Immature natural killer cell (primary cell): Measurements from ENCODE around the gene BACH2. TPM values are rescaled to one million over a fixed set of nuclear protein-coding genes. Genes with fewer than 3 reads are reported as not detected.

ENCODE experiments used
- DNase-seq, 3 donors: peaks; one replicate each; pipeline ENCODE4 v3.0.0; 2022; ENCODE audit warnings: mixed read lengths in 1 of 3
- H3K27ac Mint-ChIP-seq, 6 donors: one replicate each; pipeline ENCODE4 v1.8.0; 2020; ENCODE audit warnings: mixed read lengths in 6 of 6, mild to moderate bottlenecking in 5 of 6, inconsistent platforms in 4 of 6, moderate library complexity in 3 of 6
- H3K27me3 Mint-ChIP-seq, 3 donors: one replicate each; pipeline ENCODE4 v1.8.0; 2020 to 2021; ENCODE audit warnings: low read depth in 3 of 3, mild to moderate bottlenecking in 3 of 3, mixed read lengths in 3 of 3, moderate library complexity in 3 of 3, inconsistent platforms in 1 of 3
- H3K36me3 Mint-ChIP-seq, 3 donors: one replicate each; pipeline ENCODE4 v1.8.0; 2020; ENCODE audit warnings: mixed read lengths in 3 of 3, inconsistent platforms in 2 of 3, mild to moderate bottlenecking in 2 of 3
- H3K4me1 Mint-ChIP-seq, 2 donors: one replicate each; pipeline ENCODE4 v1.8.0; 2020; ENCODE audit warnings: inconsistent platforms in 2 of 2, mild to moderate bottlenecking in 2 of 2, mixed read lengths in 2 of 2, moderate library complexity in 1 of 2
- H3K4me3 Mint-ChIP-seq, 5 donors: one replicate each; pipeline ENCODE4 v1.8.0; 2020; ENCODE audit warnings: mild to moderate bottlenecking in 5 of 5, mixed read lengths in 5 of 5, inconsistent platforms in 3 of 5, moderate library complexity in 3 of 5
- H3K9me3 Mint-ChIP-seq, 6 donors: one replicate each; pipeline ENCODE4 v1.8.0; 2020; ENCODE audit warnings: mild to moderate bottlenecking in 6 of 6, mixed read lengths in 6 of 6, inconsistent platforms in 4 of 6, moderate library complexity in 3 of 6
- polyA plus RNA-seq, 3 donors: library from polyadenylated mRNA; unstranded; fragments of 300-500 nt; fragmentation: Illumina TruSeq; gene quantifications; one replicate each; pipeline ENCODE4 v1.2.3, GENCODE V29; 2021

Gene BACH2
- polyA plus RNA-seq, 3 donors from 2014 or later, result 2.3 to 8.1 (median 8.0) TPM

DNA sequence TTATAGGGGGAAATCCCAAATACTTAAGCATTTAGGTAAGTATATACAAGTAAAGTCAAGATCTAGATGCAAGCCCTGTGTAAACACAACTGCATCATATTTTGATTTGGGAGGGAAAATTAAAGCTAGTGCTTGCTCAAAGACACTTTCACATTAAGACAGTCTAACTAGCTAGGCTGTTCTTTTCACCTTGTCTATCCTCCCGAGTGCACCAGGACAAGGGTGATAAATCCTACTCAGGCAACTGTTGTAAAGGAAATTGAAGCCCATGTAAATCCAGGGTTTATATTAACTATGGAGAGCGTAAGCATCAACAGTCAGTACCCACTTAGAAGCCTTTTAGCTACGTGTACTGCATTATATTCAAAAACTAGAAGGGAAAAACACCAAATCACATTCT lies 19.3 kb upstream of the BACH2 start:
- no peaks in the 10 kb centered on the region for H3K4me1 Mint-ChIP-seq
- H3K4me3 Mint-ChIP-seq, result no peak overlapping the region
- DNase-seq, result no peak
- H3K36me3 Mint-ChIP-seq, result no peaks in the 10 kb centered on the region
- H3K27ac Mint-ChIP-seq, result no peak overlapping the region
- H3K9me3 Mint-ChIP-seq, result no peaks in the 10 kb centered on the region
- H3K27me3 Mint-ChIP-seq, result peaks cover 0 to 8% (median 6%) of the 10 kb centered on the region in 3 donors

GRCh38 chr6:90315354-90315950 lies 18.8 kb upstream of the BACH2 start:
- no peak for DNase-seq
- Mint-ChIP-seq H3K4me3 (no peak overlapping the region), H3K9me3 (no peaks in the 10 kb centered on the region), H3K4me1 (no peaks in the 10 kb centered on the region), H3K36me3 (no peaks in the 10 kb centered on the region), H3K27me3 (peaks cover under 1 to 9% (median 8%) of the 10 kb centered on the region in 3 donors), H3K27ac (no peak overlapping the region)

GRCh38 chr6:90314514-90314913 lies 17.9 kb upstream of the BACH2 start:
- no peak for DNase-seq
- Mint-ChIP-seq H3K4me3 (no peak overlapping the region), H3K4me1 (no peaks in the 10 kb centered on the region), H3K27ac (no peak overlapping the region), H3K27me3 (peaks cover 4 to 12% (median 8%) of the 10 kb centered on the region in 3 donors), H3K36me3 (no peaks in the 10 kb centered on the region), H3K9me3 (no peaks in the 10 kb centered on the region)

GRCh38 chr6:90311569-90311968 lies 14.9 kb upstream of the BACH2 start:
- H3K4me3 Mint-ChIP-seq, result no peak overlapping the region
- H3K36me3 Mint-ChIP-seq, result no peaks in the 10 kb centered on the region
- DNase-seq, result no peak
- H3K9me3 Mint-ChIP-seq, result no peaks in the 10 kb centered on the region
- H3K4me1 Mint-ChIP-seq, result no peaks in the 10 kb centered on the region
- peaks cover 7 to 12% (median 8%) of the 10 kb centered on the region in 3 donors for H3K27me3 Mint-ChIP-seq
- no peak overlapping the region for H3K27ac Mint-ChIP-seq

DNA sequence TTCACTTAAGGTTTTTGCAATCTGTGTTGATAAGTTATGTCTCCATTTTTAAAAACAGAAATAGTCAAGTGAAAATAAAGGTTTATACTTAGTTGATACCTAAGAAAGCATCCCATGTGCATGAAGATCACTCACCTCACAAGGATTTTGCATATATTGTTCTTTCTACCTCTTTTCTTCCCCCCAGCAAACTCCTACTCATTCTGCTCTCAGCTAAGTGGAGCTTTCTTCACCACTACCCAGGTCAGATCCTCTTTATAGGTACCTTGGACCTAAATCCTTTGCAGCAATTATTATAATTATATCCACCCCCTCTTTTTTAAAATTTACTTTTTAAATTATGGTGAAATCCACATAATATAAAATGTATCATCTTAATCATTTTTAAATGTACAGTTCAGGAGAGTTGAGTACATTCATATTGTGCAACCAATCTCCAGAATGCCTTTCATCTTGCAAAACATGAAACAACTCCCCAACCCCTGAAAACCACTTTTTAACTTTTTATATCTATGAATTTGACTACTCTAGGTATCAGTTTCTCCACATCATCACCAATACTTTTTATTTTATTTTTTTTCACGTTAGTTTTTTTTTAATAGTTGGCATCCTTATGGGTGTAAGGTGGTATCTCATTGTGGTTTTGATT lies 9.3 kb upstream of the BACH2 start:
- H3K4me1 Mint-ChIP-seq, result no peaks in the 10 kb centered on the region
- H3K4me3 Mint-ChIP-seq, result no peak overlapping the region
- no peak overlapping the region for H3K27ac Mint-ChIP-seq
- no peak for DNase-seq
- no peaks in the 10 kb centered on the region for H3K36me3 Mint-ChIP-seq
- H3K9me3 Mint-ChIP-seq, result no peaks in the 10 kb centered on the region
- peaks cover 0 to 14% (median 12%) of the 10 kb centered on the region in 3 donors for H3K27me3 Mint-ChIP-seq

GRCh38 chr6:90304308-90304707 lies 7.7 kb upstream of the BACH2 start:
- peaks cover 0 to 13% (median 12%) of the 10 kb centered on the region in 3 donors for H3K27me3 Mint-ChIP-seq
- H3K4me1 Mint-ChIP-seq, result no peaks in the 10 kb centered on the region
- no peaks in the 10 kb centered on the region for H3K9me3 Mint-ChIP-seq
- H3K4me3 Mint-ChIP-seq, result no peak overlapping the region
- no peak overlapping the region for H3K27ac Mint-ChIP-seq
- DNase-seq, result no peak
- H3K36me3 Mint-ChIP-seq, result no peaks in the 10 kb centered on the region

- H3K36me3 Mint-ChIP-seq, result no peaks in the 10 kb centered on the region
- H3K4me3 Mint-ChIP-seq, result no peak overlapping the region
- H3K27ac Mint-ChIP-seq, result no peak overlapping the region
- H3K9me3 Mint-ChIP-seq, result no peaks in the 10 kb centered on the region
- H3K4me1 Mint-ChIP-seq, result no peaks in the 10 kb centered on the region
- DNase-seq, result no peak
- H3K27me3 Mint-ChIP-seq, result peaks cover 0 to 15% (median 11%) of the 10 kb centered on the region in 3 donors
Measured at GRCh38 chr6:90303039-90303438, 6.4 kb upstream of the BACH2 start.

DNA sequence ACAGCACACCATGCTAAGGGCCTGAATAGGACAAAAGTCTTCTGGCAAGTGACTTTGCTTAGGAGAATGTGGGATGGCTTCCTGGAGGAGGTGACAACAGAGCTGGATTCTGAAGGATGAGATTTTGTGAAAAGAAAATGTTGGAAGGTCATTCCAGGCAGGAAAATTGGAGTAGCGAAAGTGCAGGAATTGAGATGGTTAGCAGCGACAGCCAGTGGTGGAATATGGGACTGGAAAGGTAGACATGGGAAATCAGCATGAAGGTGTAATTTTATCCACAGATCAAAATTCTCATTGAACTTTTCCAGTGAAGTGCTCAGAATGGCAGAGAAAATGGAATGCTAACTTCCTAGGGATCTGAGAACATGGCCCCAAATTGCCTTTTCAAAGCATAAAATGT lies 5.7 kb upstream of the BACH2 start:
- Mint-ChIP-seq H3K27me3 (peaks cover 0 to 17% (median 9%) of the 10 kb centered on the region in 3 donors), H3K4me1 (no peaks in the 10 kb centered on the region), H3K36me3 (no peaks in the 10 kb centered on the region), H3K4me3 (no peak overlapping the region), H3K9me3 (no peaks in the 10 kb centered on the region), H3K27ac (no peak overlapping the region)
- no peak for DNase-seq

DNA sequence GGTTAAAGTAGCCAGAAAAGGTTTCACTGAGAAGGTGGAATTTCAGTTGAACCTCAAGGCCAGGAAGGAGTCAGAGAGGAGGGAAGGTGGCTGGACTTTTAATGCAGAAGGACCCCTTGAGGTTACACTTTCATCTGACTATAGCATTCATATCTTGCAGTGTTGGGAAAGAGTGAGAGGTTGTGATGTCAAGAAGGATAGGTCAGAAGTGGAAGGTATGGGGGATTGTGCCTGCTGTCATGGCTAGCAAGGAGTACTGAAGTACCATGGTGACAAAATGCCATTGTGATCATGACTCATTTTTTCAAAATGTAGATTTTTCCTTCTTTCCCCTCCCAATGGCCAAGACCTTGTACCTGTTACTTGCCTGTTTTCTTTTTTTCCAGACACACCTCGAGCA lies 5.2 kb upstream of the BACH2 start:
- Mint-ChIP-seq H3K36me3 (no peaks in the 10 kb centered on the region), H3K27me3 (peaks cover 2 to 15% (median 9%) of the 10 kb centered on the region in 3 donors), H3K4me3 (no peak overlapping the region), H3K27ac (no peak overlapping the region), H3K9me3 (no peaks in the 10 kb centered on the region), H3K4me1 (no peaks in the 10 kb centered on the region)
- no peak for DNase-seq

GRCh38 chr6:90298459-90299053 lies 1.9 kb upstream of the BACH2 start:
- Mint-ChIP-seq H3K4me3 (peak overlapping the region; percentile 56 to 70 (median 68)), H3K27ac (peak overlapping the region in 4 of 6 donors; percentile 58 to 85 (median 70)), H3K27me3 (peaks cover 15 to 40% (median 20%) of the 10 kb centered on the region in 3 donors), H3K4me1 (peaks cover 9 to 14% of the 10 kb centered on the region in 2 donors), H3K9me3 (no peaks in the 10 kb centered on the region), H3K36me3 (no peaks in the 10 kb centered on the region)
- no peak for DNase-seq

GRCh38 chr6:90297867-90298381 lies 1.3 kb upstream of the BACH2 start:
- Mint-ChIP-seq H3K27ac (peak overlapping the region in 5 of 6 donors; percentile 41 to 85 (median 60)), H3K4me3 (peak overlapping the region; percentile 56 to 70 (median 68)), H3K4me1 (peaks cover 9 to 15% of the 10 kb centered on the region in 2 donors), H3K27me3 (peaks cover 17 to 38% (median 21%) of the 10 kb centered on the region in 3 donors), H3K36me3 (no peaks in the 10 kb centered on the region), H3K9me3 (no peaks in the 10 kb centered on the region)
- no peak for DNase-seq

- Mint-ChIP-seq H3K4me3 (peak overlapping the region; percentile 56 to 70 (median 68)), H3K27me3 (peaks cover 17 to 37% (median 27%) of the 10 kb centered on the region in 3 donors), H3K4me1 (peaks cover 9 to 15% of the 10 kb centered on the region in 2 donors), H3K36me3 (no peaks in the 10 kb centered on the region), H3K9me3 (no peaks in the 10 kb centered on the region), H3K27ac (peak overlapping the region in 4 of 6 donors; percentile 41 to 85 (median 83))
- no peak for DNase-seq
Measured at GRCh38 chr6:90297115-90297866, 648 bp upstream of the BACH2 start.

DNA sequence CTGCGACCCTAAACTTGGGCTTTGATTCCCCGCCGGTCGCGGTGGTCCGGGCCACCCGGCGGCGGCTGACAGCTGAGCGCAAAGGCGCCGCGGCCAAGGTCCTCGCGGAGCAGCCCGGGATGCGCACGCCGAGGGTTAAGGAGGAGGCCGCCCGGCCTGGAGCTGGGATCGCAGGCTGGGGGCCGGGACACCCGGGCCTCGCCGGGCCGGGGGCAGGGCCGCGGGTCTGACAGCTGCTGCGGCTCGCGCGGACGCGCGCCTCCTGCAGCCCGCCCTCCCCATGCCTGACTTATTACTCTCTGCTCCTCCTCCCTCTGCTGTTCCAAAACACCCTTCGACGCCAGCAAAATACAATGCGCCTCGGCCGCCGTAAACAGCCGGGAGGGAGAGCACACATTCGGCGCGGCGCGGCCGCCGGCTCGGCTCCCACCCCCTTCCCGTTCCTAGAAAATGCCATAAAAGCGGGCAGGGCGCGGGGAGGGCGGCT lies 746 bp downstream of the BACH2 start:
- H3K9me3 Mint-ChIP-seq, result no peaks in the 10 kb centered on the region
- H3K4me3 Mint-ChIP-seq, result peak overlapping the region; percentile 83 to 88 (median 86)
- peaks cover 17 to 38% (median 25%) of the 10 kb centered on the region in 3 donors for H3K27me3 Mint-ChIP-seq
- H3K4me1 Mint-ChIP-seq, result peaks cover 9 to 15% of the 10 kb centered on the region in 2 donors
- peaks cover 0 to 2% (median 0%) of the 10 kb centered on the region in 3 donors for H3K36me3 Mint-ChIP-seq
- peak overlapping the region in 5 of 6 donors; percentile 85 to 89 (median 87) for H3K27ac Mint-ChIP-seq
- DNase-seq, result peak; percentile 60 to 69 (median 65)
